BE2C (cell line): ENCODE measurements around the gene MRPL17.

Source experiments
- DNase-seq: peaks from one replicate; pipeline ENCODE4 v3.0.0-alpha.2; 2020
- H3K27me3 ChIP-seq: fragments of 250-450 bp; sonication (Bioruptor Pico); 2 replicates; pipeline ENCODE4 v1.5.1; 2020; ENCODE audit warnings: mild to moderate bottlenecking
- H3K36me3 ChIP-seq: fragments of 250-450 bp; sonication (Bioruptor Pico); 2 replicates; pipeline ENCODE4 v1.5.1; 2020; ENCODE audit warnings: mild to moderate bottlenecking
- H3K4me1 ChIP-seq: fragments of 250-450 bp; sonication (Bioruptor Pico); 2 replicates; pipeline ENCODE4 v1.5.1; 2020
- H3K4me3 ChIP-seq: 2 replicates; pipeline ENCODE4 v1.5.1; 2011; ENCODE audit warnings: low read depth, low read length
- H3K9me3 ChIP-seq: fragments of 250-450 bp; sonication (Bioruptor Pico); 2 replicates; pipeline ENCODE4 v1.5.1; 2020
- CTCF ChIP-seq: IDR thresholded peaks from 2 replicates; pipeline ENCODE4 v1.5.1; 2012; ENCODE audit warnings: mild to moderate bottlenecking, low read depth, low read length

The MRPL17 gene

GRCh38 chr11:6656936-6657335 is 26.2 kb downstream of the MRPL17 start:
- H3K4me3 ChIP-seq = no peak overlapping the region
- no peaks in the 10 kb centered on the region for H3K36me3 ChIP-seq
- no peak for DNase-seq
- no peak for TF ChIP-seq CTCF
- no peaks in the 10 kb centered on the region for H3K4me1 ChIP-seq
- H3K27me3 ChIP-seq = peaks cover 6% of the 10 kb centered on the region
- no peaks in the 10 kb centered on the region for H3K9me3 ChIP-seq

- peaks cover 6% of the 10 kb centered on the region for H3K27me3 ChIP-seq
- DNase-seq = no peak
- H3K4me1 ChIP-seq = no peaks in the 10 kb centered on the region
- H3K4me3 ChIP-seq = no peak overlapping the region
- H3K9me3 ChIP-seq = no peaks in the 10 kb centered on the region
- no peaks in the 10 kb centered on the region for H3K36me3 ChIP-seq
- no peak for TF ChIP-seq CTCF
These were observed 26.6 kb downstream of the MRPL17 start for GRCh38 chr11:6656584-6656915.

GRCh38 chr11:6655790-6656583 is 27.2 kb downstream of the MRPL17 start, which contains the start of gene DCHS1:
Gene DCHS1, minus strand, starts transcription at chr11:6655809. Its CDS starts 14,196 bp downstream, at chr11:6641613.
- TF ChIP-seq CTCF = no peak
- peaks cover 6% of the 10 kb centered on the region for H3K27me3 ChIP-seq

GRCh38 chr11:6655020-6655789 is 27.9 kb downstream of the MRPL17 start:
- Histone ChIP-seq H3K36me3 (no peaks in the 10 kb centered on the region), H3K4me3 (peak overlapping the region; percentile 19; the same call in 1 of the 2 replicates), H3K9me3 (no peaks in the 10 kb centered on the region), H3K27me3 (peaks cover 6% of the 10 kb centered on the region), H3K4me1 (no peaks in the 10 kb centered on the region)
- DNase-seq = peak; percentile 12
- no peak for TF ChIP-seq CTCF

More at GRCh38 chr11:6655790-6656583, 27.2 kb downstream of the MRPL17 start, which contains the start of gene DCHS1:
- Histone ChIP-seq H3K4me1 (no peaks in the 10 kb centered on the region), H3K36me3 (no peaks in the 10 kb centered on the region), H3K4me3 (peak within 1 kb of the TSS; percentile 32), H3K9me3 (no peaks in the 10 kb centered on the region)
- DNase-seq = peak; percentile 14

- H3K27me3 ChIP-seq = peaks cover 6% of the 10 kb centered on the region
- TF ChIP-seq CTCF = no peak
- no peaks in the 10 kb centered on the region for H3K9me3 ChIP-seq
- H3K4me3 ChIP-seq = peak overlapping the region; percentile 19; the same call in 1 of the 2 replicates
- DNase-seq = no peak
- H3K4me1 ChIP-seq = no peaks in the 10 kb centered on the region
- no peaks in the 10 kb centered on the region for H3K36me3 ChIP-seq
These were observed 28.7 kb downstream of the MRPL17 start for GRCh38 chr11:6654281-6655019.
